Stomach smooth muscle (tissue), 2 donors: ENCODE results near the gene SCAF8.
"Not testable (repeated sequence)": the region's sequence is repeated elsewhere in the genome, so short reads cannot be mapped to it uniquely, and the experiment has no call there.

Experiments used
- H3K27ac ChIP-seq: one replicate; pipeline ENCODE4 v1.7.0; 2013; ENCODE audit warnings: mild to moderate bottlenecking, low read length, inconsistent platforms
- H3K27me3 ChIP-seq, 2 donors: one replicate each; pipeline ENCODE4 v1.7.0; 2013; ENCODE audit warnings: low read length in 2 of 2; ENCODE audit not compliant: insufficient read depth in 2 of 2, control insufficient read depth in 1 of 2
- H3K36me3 ChIP-seq, 2 donors: one replicate each; pipeline ENCODE4 v1.7.0; 2013; ENCODE audit warnings: low read length in 2 of 2; ENCODE audit not compliant: control insufficient read depth in 2 of 2, insufficient read depth in 2 of 2
- H3K4me1 ChIP-seq: one replicate; pipeline ENCODE4 v1.7.0; 2013; ENCODE audit warnings: low read length; ENCODE audit not compliant: control insufficient read depth, insufficient read depth
- H3K4me3 ChIP-seq, 2 donors: one replicate each; pipeline ENCODE4 v1.7.0; 2013; ENCODE audit warnings: low read length in 2 of 2
- H3K9ac ChIP-seq, 2 donors: one replicate each; pipeline ENCODE4 v1.7.0; 2013; ENCODE audit warnings: low read length in 2 of 2, mild to moderate bottlenecking in 1 of 2
- H3K9me3 ChIP-seq, 2 donors: one replicate each; pipeline ENCODE4 v1.7.0; 2013; ENCODE audit warnings: low read length in 2 of 2; ENCODE audit not compliant: control insufficient read depth in 2 of 2
- donor health status: healthy.
- donor health status: Pancreatic carcinoma.

The SCAF8 gene

GRCh38 chr6:154805288-154805911, 72.2 kb downstream of the SCAF8 start:
- no peak overlapping the region for H3K27ac ChIP-seq
- no peaks in the 10 kb centered on the region for H3K4me1 ChIP-seq
- H3K9ac ChIP-seq: no peak overlapping the region
- peaks cover 10 to 17% of the 10 kb centered on the region in 2 donors for H3K36me3 ChIP-seq
- no peaks in the 10 kb centered on the region for H3K9me3 ChIP-seq
- no peak overlapping the region for H3K4me3 ChIP-seq
- H3K27me3 ChIP-seq: no peaks in the 10 kb centered on the region

DNA sequence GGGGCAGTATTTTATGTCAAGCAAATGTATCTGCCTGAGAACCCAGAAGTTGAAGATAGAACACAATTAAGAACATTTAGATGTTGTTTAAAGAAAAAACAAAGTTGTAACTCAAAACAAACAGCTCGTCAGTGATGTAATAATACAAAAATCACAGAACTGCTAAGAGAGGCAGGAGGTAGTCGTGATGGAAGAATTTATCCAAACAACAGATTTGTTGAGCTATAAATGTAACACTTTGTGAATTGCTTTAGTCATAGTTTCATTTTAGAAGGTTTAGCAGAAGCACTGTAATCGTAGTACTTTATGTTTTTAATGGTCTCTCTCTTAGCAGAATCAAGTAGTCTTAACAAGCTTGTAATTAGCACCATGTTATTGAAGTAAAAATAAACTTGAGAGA, 73.6 kb downstream of the SCAF8 start:
- Histone ChIP-seq H3K27ac (no peak overlapping the region), H3K9me3 (peaks cover 0 to 3% of the 10 kb centered on the region in 2 donors), H3K36me3 (peaks cover 12 to 23% of the 10 kb centered on the region in 2 donors), H3K4me1 (no peaks in the 10 kb centered on the region), H3K27me3 (no peaks in the 10 kb centered on the region), H3K9ac (no peak overlapping the region), H3K4me3 (no peak overlapping the region)

DNA sequence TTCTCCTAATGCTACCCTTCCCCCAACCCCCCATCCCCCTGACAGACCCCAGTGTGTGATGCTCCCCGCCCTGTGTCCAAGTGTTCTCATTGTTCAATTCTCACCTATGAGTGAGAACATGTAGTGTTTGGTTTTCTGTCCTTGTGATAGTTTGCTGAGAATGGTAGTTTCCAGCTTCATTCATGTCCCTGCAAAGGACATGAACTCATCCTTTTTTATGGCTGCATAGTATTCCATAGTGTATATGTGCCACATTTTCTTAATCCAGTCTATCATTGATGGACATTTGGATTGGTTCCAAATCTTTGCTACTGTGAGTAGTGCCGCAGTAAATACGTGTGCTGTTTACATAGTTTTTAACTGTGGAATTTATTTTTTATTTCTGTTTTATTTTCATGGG, 78.4 kb downstream of the SCAF8 start:
- not testable (repeated sequence) for H3K9ac ChIP-seq

DNA sequence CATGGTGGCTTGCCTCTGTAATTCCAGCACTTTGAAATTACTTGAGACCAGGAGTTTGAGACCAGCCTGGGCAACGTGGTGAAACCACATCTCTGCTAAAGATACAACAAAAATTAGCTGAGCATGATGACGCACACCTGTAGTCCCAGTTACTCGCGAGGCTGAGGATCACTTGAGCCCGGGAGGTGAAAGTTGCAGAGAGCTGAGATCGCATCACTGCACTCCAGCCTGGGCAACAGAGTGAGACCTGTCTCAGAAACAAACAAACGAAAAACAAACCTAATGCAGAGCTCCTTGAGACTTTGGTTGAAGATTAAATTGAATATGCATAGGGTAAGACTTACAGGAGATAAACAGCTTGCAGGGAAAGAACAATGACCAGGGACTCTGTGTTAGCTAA, 80.8 kb downstream of the SCAF8 start:
- no peaks in the 10 kb centered on the region for H3K4me1 ChIP-seq
- H3K36me3 ChIP-seq: peaks cover 21 to 40% of the 10 kb centered on the region in 2 donors
- no peak overlapping the region for H3K27ac ChIP-seq
- H3K9me3 ChIP-seq: peaks cover 0 to 3% of the 10 kb centered on the region in 2 donors
- H3K9ac ChIP-seq: no peak overlapping the region
- H3K4me3 ChIP-seq: no peak overlapping the region
- H3K27me3 ChIP-seq: no peaks in the 10 kb centered on the region

More for the DNA sequence above, 78.4 kb downstream of the SCAF8 start:
- H3K4me1 ChIP-seq, H3K27ac ChIP-seq, H3K9me3 ChIP-seq, H3K4me3 ChIP-seq, H3K27me3 ChIP-seq: not testable (repeated sequence)
- peaks cover 21 to 35% of the 10 kb centered on the region in 2 donors for H3K36me3 ChIP-seq

DNA sequence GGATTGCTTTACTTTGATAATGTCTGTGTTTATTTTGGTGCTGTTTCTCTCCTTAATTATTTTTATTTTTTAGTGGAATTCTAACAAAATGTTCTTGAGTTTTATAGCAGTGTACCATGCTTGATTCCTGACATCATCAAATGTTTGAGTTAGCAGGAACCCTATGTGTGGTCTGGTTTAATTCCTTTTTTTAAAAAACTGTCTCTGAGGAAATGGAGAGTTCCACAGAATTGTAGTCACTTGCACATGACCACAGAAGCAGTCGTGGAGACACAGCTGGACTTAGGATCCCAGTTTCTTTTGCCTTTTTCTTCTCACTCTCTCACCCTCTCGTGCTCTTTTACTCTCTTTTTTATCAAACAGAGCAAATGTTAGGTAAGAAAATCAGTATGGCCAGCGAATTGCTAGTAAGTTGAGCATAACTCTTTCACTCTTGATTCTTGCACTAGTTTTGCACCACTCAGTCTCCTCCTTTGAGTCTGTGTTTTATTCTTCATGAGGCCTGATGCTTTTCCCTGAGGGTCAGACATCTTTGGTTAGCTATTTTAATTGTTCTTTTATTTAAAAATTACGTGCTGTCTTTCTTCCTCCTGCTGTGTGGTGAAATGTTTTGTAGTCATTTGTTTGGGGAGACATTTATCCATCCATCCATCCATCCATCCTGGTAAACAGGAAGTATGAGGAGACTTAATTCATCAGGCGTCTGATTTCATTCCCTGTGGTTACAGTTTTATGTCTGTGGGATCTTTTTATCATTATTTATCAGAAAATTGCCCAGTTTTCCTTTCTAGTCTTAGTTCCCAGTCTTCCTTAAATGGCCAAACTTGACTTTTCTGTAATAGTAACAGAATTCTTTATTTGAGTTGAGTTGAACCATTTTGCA, 83.0 kb downstream of the SCAF8 start:
- Histone ChIP-seq H3K4me3 (no peak overlapping the region), H3K27me3 (no peaks in the 10 kb centered on the region), H3K36me3 (peaks cover 27 to 47% of the 10 kb centered on the region in 2 donors), H3K9ac (no peak overlapping the region), H3K4me1 (no peaks in the 10 kb centered on the region), H3K9me3 (peaks cover 0 to 3% of the 10 kb centered on the region in 2 donors), H3K27ac (no peak overlapping the region)

DNA sequence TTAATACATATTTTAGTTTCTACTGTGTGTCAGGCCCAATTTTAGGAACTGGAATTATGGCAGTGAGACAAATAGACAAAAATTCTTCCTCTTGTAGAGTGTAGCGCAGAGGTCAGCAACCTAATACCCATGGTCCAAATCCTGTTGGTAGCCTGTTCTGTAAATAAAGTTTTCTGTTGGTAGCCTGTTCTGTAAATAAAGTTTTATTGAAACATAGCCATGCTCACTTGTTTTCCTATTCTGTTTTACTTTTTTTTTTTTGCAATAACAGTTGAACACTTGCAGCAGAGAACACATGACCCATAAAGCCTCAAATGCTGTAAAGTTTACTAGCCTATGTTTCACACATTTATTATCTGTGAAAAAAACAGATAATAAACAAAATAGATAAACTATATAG, 87.9 kb downstream of the SCAF8 start:
- Histone ChIP-seq H3K9me3 (no peaks in the 10 kb centered on the region), H3K9ac (no peak overlapping the region), H3K27ac (no peak overlapping the region), H3K27me3 (no peaks in the 10 kb centered on the region), H3K4me3 (no peak overlapping the region), H3K4me1 (no peaks in the 10 kb centered on the region), H3K36me3 (peaks cover 22 to 38% of the 10 kb centered on the region in 2 donors)

GRCh38 chr6:154821638-154822037, 88.4 kb downstream of the SCAF8 start:
- no peak overlapping the region for H3K27ac ChIP-seq
- no peak overlapping the region for H3K4me3 ChIP-seq
- no peaks in the 10 kb centered on the region for H3K4me1 ChIP-seq
- H3K36me3 ChIP-seq: peaks cover 21 to 34% of the 10 kb centered on the region in 2 donors
- no peak overlapping the region for H3K9ac ChIP-seq
- no peaks in the 10 kb centered on the region for H3K9me3 ChIP-seq
- no peaks in the 10 kb centered on the region for H3K27me3 ChIP-seq

- H3K27ac ChIP-seq: no peak overlapping the region
These were observed 89.8 kb downstream of the SCAF8 start for GRCh38 chr6:154822947-154823558.

GRCh38 chr6:154824076-154824475, 90.9 kb downstream of the SCAF8 start:
- H3K27ac ChIP-seq: no peak overlapping the region
- H3K36me3 ChIP-seq: peaks cover 13 to 30% of the 10 kb centered on the region in 2 donors
- H3K27me3 ChIP-seq: no peaks in the 10 kb centered on the region
- H3K9ac ChIP-seq: no peak overlapping the region
- H3K4me1 ChIP-seq: no peaks in the 10 kb centered on the region
- H3K4me3 ChIP-seq: no peak overlapping the region
- H3K9me3 ChIP-seq: no peaks in the 10 kb centered on the region

More at GRCh38 chr6:154822947-154823558, 89.8 kb downstream of the SCAF8 start:
- no peaks in the 10 kb centered on the region for H3K9me3 ChIP-seq
- H3K9ac ChIP-seq: no peak overlapping the region
- H3K4me3 ChIP-seq: no peak overlapping the region
- H3K4me1 ChIP-seq: no peaks in the 10 kb centered on the region
- no peaks in the 10 kb centered on the region for H3K27me3 ChIP-seq
- peaks cover 16 to 29% of the 10 kb centered on the region in 2 donors for H3K36me3 ChIP-seq

DNA sequence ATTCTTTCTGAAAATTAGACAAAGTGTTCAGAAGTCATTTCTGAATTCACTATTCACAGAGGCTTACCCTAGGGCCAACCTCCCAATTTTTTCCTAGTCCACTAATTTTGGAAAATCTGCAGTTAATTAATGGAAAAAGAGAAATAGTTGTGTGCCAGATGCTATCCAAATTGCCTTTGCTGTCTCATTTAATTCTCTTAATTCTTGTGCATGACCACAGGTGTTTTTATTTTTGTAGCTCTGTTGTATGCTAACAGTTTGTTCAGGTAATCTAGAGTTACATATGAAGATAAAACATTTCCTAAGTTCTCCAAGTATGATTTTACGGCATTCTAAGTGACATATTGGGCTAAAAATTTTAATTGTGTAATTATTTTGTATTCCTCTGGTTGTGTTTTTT, 96.8 kb downstream of the SCAF8 start:
- Histone ChIP-seq H3K9ac (no peak overlapping the region), H3K27ac (no peak overlapping the region), H3K4me3 (no peak overlapping the region), H3K27me3 (no peaks in the 10 kb centered on the region), H3K4me1 (no peaks in the 10 kb centered on the region), H3K9me3 (no peaks in the 10 kb centered on the region), H3K36me3 (peaks cover 14 to 28% of the 10 kb centered on the region in 2 donors)
